ENCODE data around the gene RNF4. TPM values are rescaled to one million over a fixed set of nuclear protein-coding genes. Genes with fewer than 3 reads are reported as not detected.

Gene RNF4
- total RNA-seq, 1 donor from 2014 or later, result 95.4 TPM

Other genes starting within 250 kb of the RNF4 start
- gene HAUS3, start 227.0 kb upstream of the RNF4 start, total RNA-seq, result 19.3 and 19.4 TPM in 2 replicates
- gene POLN, start 227.0 kb upstream of the RNF4 start, total RNA-seq, result 1.9 and 2.3 TPM in 2 replicates
- 4.9 and 5.2 TPM in 2 replicates for gene MXD4, start 207.0 kb upstream of the RNF4 start, total RNA-seq
- 4.4 and 4.7 TPM in 2 replicates for gene ZFYVE28, start 50.5 kb upstream of the RNF4 start, total RNA-seq
- gene CFAP99, start 50.2 kb upstream of the RNF4 start, total RNA-seq, result not detected in 2 replicates
- gene FAM193A, start 67.5 kb downstream of the RNF4 start, total RNA-seq, result 29.5 and 30.1 TPM in 2 replicates